B cell (primary cell): ENCODE results near the gene GALNT17.

Source experiments
- EZH2 ChIP-seq: IDR thresholded peaks from 2 replicates; pipeline ENCODE4 v1.6.1; 2012; ENCODE audit warnings: borderline replicate concordance, low read depth, mild to moderate bottlenecking, moderate library complexity, low read length; ENCODE audit not compliant: insufficient read depth, poor library complexity, severe bottlenecking
- TF ChIP-seq, protein P1 (sequence below): fragments of 200-600 bp; IDR thresholded peaks from one replicate; pipeline ENCODE4 v1.8.0; 2022; ENCODE audit warnings: antibody characterized with exemption, mild to moderate bottlenecking

DNA sequence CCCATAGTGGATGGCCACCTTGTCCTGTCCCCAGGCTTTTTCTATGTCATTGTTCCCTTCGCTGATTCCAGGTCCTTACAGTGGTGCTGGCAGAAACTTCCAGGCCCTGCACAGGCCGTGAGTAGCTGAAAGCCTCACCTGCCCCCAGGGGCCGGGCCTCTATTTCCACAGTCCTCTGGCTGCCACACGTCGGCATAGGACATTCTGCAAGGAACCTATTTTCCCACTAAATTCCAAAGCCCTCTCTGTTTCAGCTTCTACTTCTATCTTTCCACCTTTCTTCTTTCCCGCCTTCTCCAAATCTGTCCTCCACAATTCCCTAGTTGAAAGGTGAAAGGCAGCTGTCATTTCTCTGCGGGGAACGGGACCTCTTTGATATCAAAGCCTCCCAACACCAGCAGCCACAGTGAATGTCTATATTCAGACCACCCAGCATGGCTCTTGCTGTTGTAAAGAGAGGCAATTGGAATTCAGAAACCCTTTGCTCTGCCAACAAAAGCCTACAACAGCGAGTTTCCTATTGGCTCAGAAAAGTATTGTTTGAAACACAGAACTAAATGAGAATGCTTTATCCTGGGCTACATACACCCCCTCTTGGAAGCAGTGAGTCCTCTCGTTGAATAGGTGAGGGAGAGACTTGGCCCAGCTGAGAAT lies 607.7 kb downstream of the GALNT17 start:
- no peak for TF ChIP-seq EZH2
- TF ChIP-seq, protein P1, sequence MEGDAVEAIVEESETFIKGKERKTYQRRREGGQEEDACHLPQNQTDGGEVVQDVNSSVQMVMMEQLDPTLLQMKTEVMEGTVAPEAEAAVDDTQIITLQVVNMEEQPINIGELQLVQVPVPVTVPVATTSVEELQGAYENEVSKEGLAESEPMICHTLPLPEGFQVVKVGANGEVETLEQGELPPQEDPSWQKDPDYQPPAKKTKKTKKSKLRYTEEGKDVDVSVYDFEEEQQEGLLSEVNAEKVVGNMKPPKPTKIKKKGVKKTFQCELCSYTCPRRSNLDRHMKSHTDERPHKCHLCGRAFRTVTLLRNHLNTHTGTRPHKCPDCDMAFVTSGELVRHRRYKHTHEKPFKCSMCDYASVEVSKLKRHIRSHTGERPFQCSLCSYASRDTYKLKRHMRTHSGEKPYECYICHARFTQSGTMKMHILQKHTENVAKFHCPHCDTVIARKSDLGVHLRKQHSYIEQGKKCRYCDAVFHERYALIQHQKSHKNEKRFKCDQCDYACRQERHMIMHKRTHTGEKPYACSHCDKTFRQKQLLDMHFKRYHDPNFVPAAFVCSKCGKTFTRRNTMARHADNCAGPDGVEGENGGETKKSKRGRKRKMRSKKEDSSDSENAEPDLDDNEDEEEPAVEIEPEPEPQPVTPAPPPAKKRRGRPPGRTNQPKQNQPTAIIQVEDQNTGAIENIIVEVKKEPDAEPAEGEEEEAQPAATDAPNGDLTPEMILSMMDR, result no peak
